ENCODE measurements around the gene ZSWIM5.

GRCh38 chr1:45172764-45173163 lies 33.6 kb downstream of the ZSWIM5 start:
- no peak for TF ChIP-seq CTCF (IDR thresholded peaks at IDR 0.05)
- no peak for TF ChIP-seq POLR2A (IDR thresholded peaks at IDR 0.05)
- no peak for TF ChIP-seq POLR2AphosphoS5 (IDR thresholded peaks at IDR 0.05)

Measured in breast epithelium (tissue), 3 donors.